ENCODE measurements around the gene UNC119B.

GRCh38 chr12:120690083-120690450 is 20.2 kb upstream of the UNC119B start:
- TF ChIP-seq ZBTB49 (tag by site-specific recombination; IDR thresholded peaks at IDR 0.05; ENCODE audit: low read depth), result no peak
- no peak for TF ChIP-seq CTCF (tag by site-specific recombination; IDR thresholded peaks at IDR 0.05)
- TF ChIP-seq PRDM1 (tag by site-specific recombination; IDR thresholded peaks at IDR 0.05), result no peak
- TF ChIP-seq PATZ1 (tag by site-specific recombination; IDR thresholded peaks at IDR 0.05), result no peak
- TF ChIP-seq ZNF660 (tag by site-specific recombination; IDR thresholded peaks at IDR 0.05), result no peak
- TF ChIP-seq ZNF654 (tag by site-specific recombination; IDR thresholded peaks at IDR 0.05; ENCODE audit: low read depth), result no peak
- TF ChIP-seq TCF7L2 (IDR thresholded peaks at IDR 0.05; ENCODE audit: borderline replicate concordance, low read depth, low read length), result no peak
- no peak for TF ChIP-seq ZNF324 (tag by site-specific recombination; IDR thresholded peaks at IDR 0.05)

All from HEK293 (cell line).